ENCODE data around the gene DCP1A.
"Not testable (repeated sequence)": the region's sequence is repeated elsewhere in the genome, so short reads cannot be mapped to it uniquely, and the experiment has no call there.

The DCP1A gene

GRCh38 chr3:53253707-53254508, 93.4 kb downstream of the DCP1A start:
- Histone ChIP-seq H3K4me3 (ENCODE audit: low read length) (peak overlapping the region; percentile 85), H3K27me3 (ENCODE audit: control insufficient read depth, insufficient read depth, low read length) (no peaks in the 10 kb centered on the region), H3K36me3 (ENCODE audit: control insufficient read depth, low read depth, low read length) (no peaks in the 10 kb centered on the region), H3K9me3 (ENCODE audit: control insufficient read depth, low read depth, low read length) (no peaks in the 10 kb centered on the region), H3K27ac (ENCODE audit: low read length) (no peak overlapping the region), H3K4me1 (ENCODE audit: control insufficient read depth, low read depth, low read length) (peaks cover 30% of the 10 kb centered on the region), H3K9ac (ENCODE audit: low read length) (peak overlapping the region; percentile 93)

- H3K9ac ChIP-seq (ENCODE audit: low read length); H3K27me3 ChIP-seq (ENCODE audit: control insufficient read depth, insufficient read depth, low read length); H3K9me3 ChIP-seq (ENCODE audit: control insufficient read depth, low read depth, low read length); H3K27ac ChIP-seq (ENCODE audit: low read length); H3K36me3 ChIP-seq (ENCODE audit: control insufficient read depth, low read depth, low read length): not testable (repeated sequence)
- Histone ChIP-seq H3K4me3 (ENCODE audit: low read length) (peak overlapping the region; percentile 85), H3K4me1 (ENCODE audit: control insufficient read depth, low read depth, low read length) (peaks cover 21% of the 10 kb centered on the region)
Observed at GRCh38 chr3:53252947-53253322, 94.4 kb downstream of the DCP1A start.

GRCh38 chr3:53252096-53252946, 95.0 kb downstream of the DCP1A start:
- Histone ChIP-seq H3K36me3 (ENCODE audit: control insufficient read depth, low read depth, low read length) (no peaks in the 10 kb centered on the region), H3K4me1 (ENCODE audit: control insufficient read depth, low read depth, low read length) (peaks cover 21% of the 10 kb centered on the region), H3K9ac (ENCODE audit: low read length) (peak overlapping the region; percentile 43), H3K27ac (ENCODE audit: low read length) (peak overlapping the region; percentile 41), H3K4me3 (ENCODE audit: low read length) (peak overlapping the region; percentile 85), H3K27me3 (ENCODE audit: control insufficient read depth, insufficient read depth, low read length) (no peaks in the 10 kb centered on the region), H3K9me3 (ENCODE audit: control insufficient read depth, low read depth, low read length) (no peaks in the 10 kb centered on the region)

GRCh38 chr3:53250881-53251605, 96.3 kb downstream of the DCP1A start:
- Histone ChIP-seq H3K4me3 (ENCODE audit: low read length) (no peak overlapping the region), H3K27ac (ENCODE audit: low read length) (no peak overlapping the region), H3K36me3 (ENCODE audit: control insufficient read depth, low read depth, low read length) (peaks cover 4% of the 10 kb centered on the region), H3K9ac (ENCODE audit: low read length) (no peak overlapping the region), H3K4me1 (ENCODE audit: control insufficient read depth, low read depth, low read length) (peaks cover 21% of the 10 kb centered on the region), H3K9me3 (ENCODE audit: control insufficient read depth, low read depth, low read length) (no peaks in the 10 kb centered on the region), H3K27me3 (ENCODE audit: control insufficient read depth, insufficient read depth, low read length) (no peaks in the 10 kb centered on the region)

- H3K27me3 ChIP-seq (ENCODE audit: control insufficient read depth, insufficient read depth, low read length), result no peaks in the 10 kb centered on the region
- peaks cover 21% of the 10 kb centered on the region for H3K4me1 ChIP-seq (ENCODE audit: control insufficient read depth, low read depth, low read length)
- H3K36me3 ChIP-seq (ENCODE audit: control insufficient read depth, low read depth, low read length), result peaks cover 4% of the 10 kb centered on the region
- no peak overlapping the region for H3K9ac ChIP-seq (ENCODE audit: low read length)
- H3K4me3 ChIP-seq (ENCODE audit: low read length), result no peak overlapping the region
- H3K27ac ChIP-seq (ENCODE audit: low read length), result no peak overlapping the region
- H3K9me3 ChIP-seq (ENCODE audit: control insufficient read depth, low read depth, low read length), result no peaks in the 10 kb centered on the region
Observed at GRCh38 chr3:53250453-53250852, 96.9 kb downstream of the DCP1A start.

GRCh38 chr3:53248161-53248560, 99.2 kb downstream of the DCP1A start:
- Histone ChIP-seq H3K9ac (ENCODE audit: low read length) (no peak overlapping the region), H3K4me3 (ENCODE audit: low read length) (no peak overlapping the region)

GRCh38 chr3:53247619-53248018, 99.7 kb downstream of the DCP1A start:
- no peaks in the 10 kb centered on the region for H3K9me3 ChIP-seq (ENCODE audit: control insufficient read depth, low read depth, low read length)
- H3K27ac ChIP-seq (ENCODE audit: low read length), result no peak overlapping the region
- H3K36me3 ChIP-seq (ENCODE audit: control insufficient read depth, low read depth, low read length), result peaks cover 9% of the 10 kb centered on the region
- no peak overlapping the region for H3K9ac ChIP-seq (ENCODE audit: low read length)
- peaks cover 28% of the 10 kb centered on the region for H3K4me1 ChIP-seq (ENCODE audit: control insufficient read depth, low read depth, low read length)
- no peaks in the 10 kb centered on the region for H3K27me3 ChIP-seq (ENCODE audit: control insufficient read depth, insufficient read depth, low read length)
- H3K4me3 ChIP-seq (ENCODE audit: low read length), result no peak overlapping the region

More at GRCh38 chr3:53248161-53248560, 99.2 kb downstream of the DCP1A start:
- H3K4me1 ChIP-seq (ENCODE audit: control insufficient read depth, low read depth, low read length), result peaks cover 27% of the 10 kb centered on the region
- no peaks in the 10 kb centered on the region for H3K27me3 ChIP-seq (ENCODE audit: control insufficient read depth, insufficient read depth, low read length)
- H3K36me3 ChIP-seq (ENCODE audit: control insufficient read depth, low read depth, low read length), result peaks cover 8% of the 10 kb centered on the region
- H3K27ac ChIP-seq (ENCODE audit: low read length), result no peak overlapping the region
- H3K9me3 ChIP-seq (ENCODE audit: control insufficient read depth, low read depth, low read length), result no peaks in the 10 kb centered on the region

- no peak overlapping the region for H3K27ac ChIP-seq (ENCODE audit: low read length)
- H3K36me3 ChIP-seq (ENCODE audit: control insufficient read depth, low read depth, low read length), result peaks cover 39% of the 10 kb centered on the region
- no peaks in the 10 kb centered on the region for H3K9me3 ChIP-seq (ENCODE audit: control insufficient read depth, low read depth, low read length)
- no peaks in the 10 kb centered on the region for H3K27me3 ChIP-seq (ENCODE audit: control insufficient read depth, insufficient read depth, low read length)
- H3K4me1 ChIP-seq (ENCODE audit: control insufficient read depth, low read depth, low read length), result peaks cover 12% of the 10 kb centered on the region
- no peak overlapping the region for H3K4me3 ChIP-seq (ENCODE audit: low read length)
- H3K9ac ChIP-seq (ENCODE audit: low read length), result no peak overlapping the region
Observed at GRCh38 chr3:53244271-53244670, 103.1 kb downstream of the DCP1A start.

- Histone ChIP-seq H3K9ac (ENCODE audit: low read length) (no peak overlapping the region), H3K27ac (ENCODE audit: low read length) (no peak overlapping the region)
Observed at GRCh38 chr3:53243785-53244184, 103.6 kb downstream of the DCP1A start.

GRCh38 chr3:53243165-53243564, 104.2 kb downstream of the DCP1A start:
- H3K4me3 ChIP-seq (ENCODE audit: low read length), result no peak overlapping the region
- H3K27me3 ChIP-seq (ENCODE audit: control insufficient read depth, insufficient read depth, low read length), result no peaks in the 10 kb centered on the region
- H3K36me3 ChIP-seq (ENCODE audit: control insufficient read depth, low read depth, low read length), result peaks cover 49% of the 10 kb centered on the region
- H3K9ac ChIP-seq (ENCODE audit: low read length), result no peak overlapping the region
- H3K9me3 ChIP-seq (ENCODE audit: control insufficient read depth, low read depth, low read length), result no peaks in the 10 kb centered on the region
- no peak overlapping the region for H3K27ac ChIP-seq (ENCODE audit: low read length)
- H3K4me1 ChIP-seq (ENCODE audit: control insufficient read depth, low read depth, low read length), result peaks cover 12% of the 10 kb centered on the region

More at GRCh38 chr3:53243785-53244184, 103.6 kb downstream of the DCP1A start:
- H3K27me3 ChIP-seq (ENCODE audit: control insufficient read depth, insufficient read depth, low read length), result no peaks in the 10 kb centered on the region
- H3K4me1 ChIP-seq (ENCODE audit: control insufficient read depth, low read depth, low read length), result peaks cover 12% of the 10 kb centered on the region
- peaks cover 43% of the 10 kb centered on the region for H3K36me3 ChIP-seq (ENCODE audit: control insufficient read depth, low read depth, low read length)
- H3K4me3 ChIP-seq (ENCODE audit: low read length), result no peak overlapping the region
- H3K9me3 ChIP-seq (ENCODE audit: control insufficient read depth, low read depth, low read length), result no peaks in the 10 kb centered on the region

- Histone ChIP-seq H3K27ac (ENCODE audit: low read length) (no peak overlapping the region), H3K9me3 (ENCODE audit: control insufficient read depth, low read depth, low read length) (no peaks in the 10 kb centered on the region), H3K4me1 (ENCODE audit: control insufficient read depth, low read depth, low read length) (peaks cover 12% of the 10 kb centered on the region), H3K4me3 (ENCODE audit: low read length) (no peak overlapping the region), H3K27me3 (ENCODE audit: control insufficient read depth, insufficient read depth, low read length) (no peaks in the 10 kb centered on the region), H3K9ac (ENCODE audit: low read length) (no peak overlapping the region), H3K36me3 (ENCODE audit: control insufficient read depth, low read depth, low read length) (peaks cover 53% of the 10 kb centered on the region)
Observed at GRCh38 chr3:53242642-53243041, 104.7 kb downstream of the DCP1A start.

Measured in iPS-18a (cell line).